Cortex of kidney (tissue), 1 donor: ENCODE measurements around the gene LRRC72.
"Not testable (repeated sequence)": the region's sequence is repeated elsewhere in the genome, so short reads cannot be mapped to it uniquely, and the experiment has no call there.

ENCODE experiments used
- DNase-seq: peaks from one replicate; lab custom pipeline; 2025; lab: John Stamatoyannopoulos, UW

Gene LRRC72

GRCh38 chr7:16581286-16581685, 54.7 kb downstream of the LRRC72 start:
- DNase-seq = no peak

GRCh38 chr7:16583834-16584233, 57.2 kb downstream of the LRRC72 start:
- DNase-seq = no peak

DNA sequence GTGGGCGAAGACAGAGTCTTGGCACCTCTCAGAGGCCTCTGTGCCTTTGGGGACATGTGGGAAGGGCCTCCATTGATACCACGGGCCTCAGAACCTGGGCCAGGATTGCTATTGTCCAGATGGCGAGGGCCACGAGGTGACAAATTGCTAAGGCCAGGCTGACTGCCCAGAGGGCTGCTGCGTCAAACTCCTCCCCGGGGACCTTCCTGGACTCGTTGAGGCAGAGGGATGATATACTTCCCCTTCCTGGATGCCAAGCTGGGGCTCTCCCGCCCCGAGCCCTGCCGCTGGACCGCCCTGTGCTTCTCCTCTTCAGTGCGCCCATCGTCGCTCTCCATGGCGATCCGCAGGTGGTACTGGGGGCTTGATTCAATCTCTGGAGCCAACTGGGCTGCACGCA, 58.9 kb downstream of the LRRC72 start:
- DNase-seq = no peak

- DNase-seq = no peak
Observed at GRCh38 chr7:16586081-16586874, 59.7 kb downstream of the LRRC72 start.

GRCh38 chr7:16587129-16587528, 60.5 kb downstream of the LRRC72 start:
- no peak for DNase-seq

- DNase-seq = no peak
Observed at GRCh38 chr7:16587790-16588189, 61.2 kb downstream of the LRRC72 start.

DNA sequence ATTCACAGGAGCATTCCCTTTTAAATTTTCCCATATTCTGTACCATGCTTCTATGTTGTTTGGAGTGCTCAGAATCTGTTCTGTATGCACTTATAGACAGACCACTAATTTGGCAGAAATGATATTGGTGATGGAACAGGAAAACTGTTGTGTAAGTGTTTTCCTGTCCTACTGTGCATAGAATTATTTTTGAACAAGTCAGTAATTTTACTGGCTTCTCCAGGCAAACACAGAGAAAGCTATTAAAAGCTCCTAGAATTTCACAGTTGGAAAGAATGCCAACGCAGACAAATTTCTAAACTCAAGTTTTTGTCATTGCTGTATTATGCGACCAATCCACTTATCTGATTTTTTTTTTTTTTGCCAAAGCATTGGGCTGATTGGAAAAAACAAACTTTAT, 63.3 kb downstream of the LRRC72 start:
- no peak for DNase-seq

- no peak for DNase-seq
Observed at GRCh38 chr7:16590424-16590823, 63.8 kb downstream of the LRRC72 start.

DNA sequence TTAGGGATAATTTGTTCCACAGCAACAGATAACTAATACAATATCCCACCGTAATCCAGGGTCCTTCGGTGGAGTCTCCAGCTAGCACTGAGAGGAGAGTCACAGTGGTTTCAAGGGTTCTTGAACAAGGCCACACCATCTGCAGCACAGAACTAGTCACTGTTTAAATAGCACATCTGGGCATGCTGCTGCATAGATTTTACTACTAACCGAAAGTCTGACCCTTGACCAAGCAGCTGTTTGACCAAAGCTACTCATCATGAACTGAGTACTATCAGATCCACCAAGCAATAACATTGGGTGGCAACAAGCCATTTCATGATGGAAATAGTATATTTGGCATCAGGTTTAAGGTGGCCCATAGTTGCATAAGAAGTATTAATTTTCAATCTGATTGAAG, 65.8 kb downstream of the LRRC72 start:
- DNase-seq = no peak

GRCh38 chr7:16594061-16594460, 67.4 kb downstream of the LRRC72 start:
- no peak for DNase-seq

GRCh38 chr7:16594676-16595075, 68.1 kb downstream of the LRRC72 start:
- no peak for DNase-seq

- DNase-seq = not testable (repeated sequence)
Observed at GRCh38 chr7:16595596-16595995, 69.0 kb downstream of the LRRC72 start.

DNA sequence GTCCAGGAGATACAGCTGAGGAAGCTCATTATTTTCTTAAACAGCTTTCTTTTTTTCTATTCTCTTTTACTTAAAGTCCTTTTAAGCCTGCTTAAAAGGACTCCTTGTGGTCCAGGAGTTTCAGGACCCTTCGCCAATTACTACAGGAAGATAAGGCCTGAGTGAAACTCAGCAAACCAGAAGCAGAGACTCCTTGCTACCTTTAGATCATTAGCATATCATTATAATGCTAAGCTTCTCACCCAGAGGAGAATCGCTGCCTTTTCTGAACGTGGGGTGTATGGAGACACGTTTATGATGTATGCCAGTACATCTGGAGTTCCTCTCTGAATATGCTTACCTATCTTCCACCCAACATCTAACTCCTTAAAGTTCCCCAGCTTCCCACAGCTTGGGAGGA, 71.4 kb downstream of the LRRC72 start:
- no peak for DNase-seq

DNA sequence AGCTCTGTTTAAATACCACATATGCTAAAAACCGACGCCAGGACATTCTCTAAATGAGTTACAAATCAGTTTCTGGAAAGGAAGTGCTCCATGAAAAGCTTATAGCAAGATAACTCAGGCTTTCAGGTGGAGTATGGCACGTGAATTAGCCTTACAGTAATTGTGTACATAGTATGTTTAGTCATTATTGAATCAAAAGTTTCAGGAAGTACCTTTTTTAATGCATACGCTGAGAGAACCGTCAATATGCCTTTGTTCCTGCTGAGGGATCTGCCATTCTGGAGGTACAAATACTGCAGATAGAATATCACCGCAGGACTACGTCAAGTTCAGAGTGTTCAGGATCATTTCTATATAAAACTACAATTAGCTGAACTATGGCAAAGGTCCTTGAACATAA, 73.2 kb downstream of the LRRC72 start:
- DNase-seq = no peak

DNA sequence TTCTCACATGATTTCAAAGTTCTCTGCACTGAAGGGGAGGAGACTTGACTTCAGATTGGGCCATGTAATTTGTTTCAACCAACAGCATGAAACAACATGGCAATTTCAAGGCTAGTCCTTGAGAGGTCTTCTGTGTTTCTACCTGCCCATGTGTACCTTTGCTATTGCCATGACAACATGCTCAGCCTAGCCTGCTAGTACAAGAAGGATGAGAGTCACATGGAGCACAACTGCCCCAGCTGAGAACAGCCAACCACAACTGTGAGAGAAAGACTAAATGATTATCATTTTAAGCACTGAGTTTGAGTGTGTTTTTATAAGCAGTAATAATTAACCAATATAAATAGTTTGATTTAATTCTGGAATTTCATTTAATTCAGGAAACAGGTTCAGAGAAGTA, 77.0 kb downstream of the LRRC72 start:
- no peak for DNase-seq

DNA sequence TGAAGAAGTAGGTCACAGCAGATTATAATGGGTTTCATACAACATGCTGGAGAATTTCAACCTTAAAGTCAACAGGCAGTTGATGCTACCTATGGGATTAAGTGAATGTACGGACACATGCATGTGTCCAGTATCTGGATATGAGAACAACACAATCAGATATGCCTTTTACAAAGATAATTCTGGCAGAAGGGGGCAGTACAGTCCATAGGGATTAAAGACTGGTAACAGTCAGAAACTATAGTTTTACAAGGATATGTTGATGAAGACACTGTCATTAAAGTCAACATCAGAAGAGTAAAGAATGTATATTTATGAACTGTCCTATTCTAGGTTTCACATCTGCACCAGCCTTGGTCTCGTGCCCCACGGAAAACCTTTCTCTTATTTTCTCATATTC, 77.4 kb downstream of the LRRC72 start:
- no peak for DNase-seq

DNA sequence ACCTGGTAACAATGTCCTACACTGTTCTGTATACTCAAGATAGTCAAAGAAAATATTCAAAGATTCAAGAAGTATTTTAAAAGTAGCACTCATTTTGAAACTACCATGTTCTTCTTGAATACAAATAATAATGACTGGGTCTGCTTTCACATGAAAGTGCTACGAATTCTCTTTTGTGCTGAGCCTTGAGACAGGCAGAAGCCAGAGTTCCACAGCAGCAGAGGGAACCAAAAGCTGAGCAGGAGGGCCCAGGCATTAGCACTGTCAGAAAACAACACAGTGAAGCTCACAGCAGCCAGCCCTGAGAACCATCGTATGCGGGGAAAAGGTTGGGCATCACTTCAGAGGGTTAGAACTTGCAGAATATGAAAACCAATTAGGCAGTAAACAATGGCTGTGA, 80.1 kb downstream of the LRRC72 start:
- DNase-seq = no peak

DNA sequence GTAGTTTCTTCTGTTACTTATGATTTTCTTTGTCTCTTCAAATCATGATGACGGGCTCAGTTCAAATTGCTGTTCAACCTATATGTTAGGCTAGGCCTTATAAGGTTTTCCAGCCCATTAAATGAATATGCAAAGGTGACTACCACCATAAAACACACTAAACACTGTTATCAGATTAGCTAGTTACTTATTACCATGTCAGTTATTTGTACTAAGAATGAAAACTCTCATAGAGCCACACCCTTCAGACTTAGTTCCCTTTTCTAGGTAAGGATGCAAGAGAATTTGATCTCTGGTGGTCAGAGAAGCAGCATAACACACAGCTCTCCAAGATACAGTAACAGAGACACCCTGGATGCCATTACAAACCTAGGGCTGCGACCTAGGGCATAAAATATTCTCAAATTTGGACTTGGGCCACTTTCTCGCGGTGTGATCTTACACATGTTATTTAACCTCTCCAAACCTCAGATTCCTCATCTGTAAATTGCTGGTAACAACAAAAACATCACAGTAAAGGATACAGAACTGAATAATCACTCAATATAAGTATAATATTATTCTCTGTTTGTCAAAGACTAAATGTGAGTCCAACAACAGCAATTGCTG, 83.3 kb downstream of the LRRC72 start:
- DNase-seq = no peak

DNA sequence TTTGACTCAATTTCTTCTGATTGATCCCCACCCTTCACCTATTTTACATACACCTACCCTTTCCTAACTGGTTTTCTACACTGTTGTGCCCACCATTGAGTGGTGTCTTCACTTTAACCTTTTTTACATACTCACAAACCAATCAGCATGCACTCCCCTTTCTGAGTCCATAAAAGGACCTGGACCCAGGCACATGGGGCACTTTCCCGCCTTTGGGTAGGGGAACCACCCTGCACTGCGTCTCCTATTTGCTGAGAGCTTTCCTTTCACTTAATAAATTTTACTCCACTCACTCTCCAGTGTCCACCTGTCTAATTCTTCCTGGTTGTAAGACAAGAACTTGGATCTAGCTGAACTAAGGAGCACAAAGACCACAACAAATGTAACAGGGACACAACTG, 85.1 kb downstream of the LRRC72 start:
- DNase-seq = no peak

DNA sequence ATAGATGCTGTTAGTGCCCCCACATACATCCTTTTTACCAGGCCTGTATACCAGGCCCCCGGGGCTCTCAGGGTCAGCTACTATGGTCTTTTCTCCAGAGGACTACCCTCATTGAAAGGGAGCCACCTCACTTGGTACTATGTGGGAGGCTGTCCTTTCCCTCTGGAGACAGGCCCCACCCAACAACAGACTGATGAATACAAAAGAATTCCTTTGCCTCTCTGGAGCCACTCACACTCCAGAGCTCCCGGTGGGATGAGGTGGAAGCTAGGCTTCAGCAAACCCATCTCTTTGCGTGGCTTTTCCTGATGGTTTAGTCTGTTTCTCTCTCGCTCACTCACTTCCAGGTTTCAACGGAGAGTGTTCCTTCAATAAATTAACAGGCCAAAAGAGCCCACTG, 88.6 kb downstream of the LRRC72 start:
- no peak for DNase-seq

GRCh38 chr7:16616122-16616521, 89.5 kb downstream of the LRRC72 start:
- no peak for DNase-seq

DNA sequence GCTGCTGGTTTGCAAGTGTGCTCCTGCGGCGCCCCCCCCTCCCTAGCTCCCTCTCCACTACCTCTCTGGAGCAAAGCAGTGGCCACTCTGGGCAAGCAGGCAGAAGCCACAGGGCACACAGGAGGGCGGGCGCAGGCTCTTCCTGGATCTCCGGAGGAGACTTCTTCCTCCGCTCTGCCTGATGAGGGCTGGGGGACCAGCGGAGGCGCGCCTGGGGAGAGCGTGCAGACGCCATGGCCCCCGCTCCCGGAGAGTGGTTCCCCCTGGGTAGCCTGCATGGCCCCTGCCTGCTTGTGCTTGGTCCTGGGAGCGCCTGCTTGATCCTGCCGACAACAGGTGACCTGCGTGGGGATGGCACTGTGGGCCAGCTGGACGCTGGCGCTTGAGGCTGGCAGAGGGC, 89.9 kb downstream of the LRRC72 start:
- DNase-seq = no peak

DNA sequence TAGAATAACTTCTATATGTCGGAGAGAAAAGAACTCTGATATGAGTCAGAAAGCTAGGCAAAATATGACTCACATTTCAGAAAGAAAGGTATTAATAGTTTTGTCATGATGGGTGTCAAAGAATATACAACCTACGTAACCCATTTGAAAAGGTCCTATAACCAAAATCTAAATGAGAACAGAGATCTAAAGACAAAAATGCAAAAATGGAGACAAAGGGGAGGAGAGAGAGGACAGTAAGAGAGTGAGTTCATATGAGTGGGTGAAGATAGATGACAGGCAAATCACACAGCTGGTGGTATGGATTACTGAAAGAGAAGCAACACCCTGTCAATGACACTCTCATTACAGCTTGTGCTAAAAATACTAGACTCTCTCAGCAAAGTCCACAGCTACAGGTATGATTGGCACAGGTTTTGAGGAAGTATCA, 93.4 kb downstream of the LRRC72 start:
- DNase-seq = no peak

DNA sequence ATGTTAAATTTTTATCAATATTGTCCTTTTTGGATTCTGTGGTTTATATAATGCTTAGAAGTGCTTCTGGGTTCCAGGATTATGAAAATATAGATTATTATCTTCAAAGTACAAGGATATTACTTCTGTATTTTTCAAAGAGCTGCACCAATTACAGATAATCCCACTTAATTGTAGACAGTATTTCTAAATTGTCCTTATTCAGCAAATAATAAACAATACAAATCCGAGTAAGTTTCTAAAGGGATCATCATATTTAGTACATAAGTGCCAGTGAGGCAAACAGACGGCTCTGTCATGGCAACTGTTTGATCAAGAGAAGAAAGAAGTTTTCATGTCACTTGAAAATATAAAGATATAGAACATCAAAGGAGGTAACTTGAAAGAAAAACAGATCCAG, 99.8 kb downstream of the LRRC72 start:
- DNase-seq = no peak
